Panc1 (cell line): ENCODE measurements around the gene BRD9. TPM values are rescaled to one million over a fixed set of nuclear protein-coding genes. Genes with fewer than 3 reads are reported as not detected.

Experiments used
- ATAC-seq: fragments of 200-7000 bp; cut with Tn5 transposase; 2 replicates; pipeline ENCODE4 v1.9.1; 2020; ENCODE audit warnings: mild to moderate bottlenecking, moderate library complexity
- BruUV-seq: library from RNA; stranded (reverse); fragments of 400-500 nt; replicated peaks from 2 replicates; lab custom pipeline; 2021; lab: Mats Ljungman, UMichigan
- CTCF ChIA-PET: fragments of 300-600 bp; sonication (Branson Sonifier 250); formaldehyde crosslinking; loops from one replicate; lab custom pipeline; 2022; ENCODE audit warnings: antibody characterized with exemption; lab: Charles Lee
- POLR2A ChIA-PET: fragments of 300-600 bp; sonication (Branson Sonifier 250); formaldehyde crosslinking; loops from one replicate; lab custom pipeline; 2022; ENCODE audit warnings: antibody characterized with exemption; lab: Charles Lee
- DNase-seq: peaks from one replicate; pipeline ENCODE4 v3.0.0-alpha.2; 2010; ENCODE audit warnings: low read depth, low spot score
- H3K27ac ChIP-seq: 2 replicates; pipeline ENCODE4 v1.5.1; 2011; ENCODE audit warnings: mild to moderate bottlenecking, low read length, inconsistent platforms
- H3K27me3 ChIP-seq: fragments of 200-500 bp; sonication (Bioruptor generic); 2 replicates; pipeline ENCODE4 v1.6.0; 2014; ENCODE audit warnings: low read length, inconsistent platforms; ENCODE audit not compliant: control insufficient read depth, insufficient read depth
- H3K36me3 ChIP-seq: fragments of 200-500 bp; sonication (Bioruptor generic); 2 replicates; pipeline ENCODE4 v1.5.1; 2014; ENCODE audit warnings: inconsistent platforms, mild to moderate bottlenecking, low read length, moderate library complexity; ENCODE audit not compliant: control insufficient read depth, insufficient read depth
- H3K4me1 ChIP-seq: 2 replicates; pipeline ENCODE4 v1.5.1; 2011; ENCODE audit warnings: inconsistent platforms, mild to moderate bottlenecking, low read length, moderate library complexity; ENCODE audit not compliant: control insufficient read depth, insufficient read depth
- H3K4me3 ChIP-seq, 2 experiments: 2 replicates each; pipeline ENCODE4 v1.5.1; 2011 to 2012; ENCODE audit warnings: low read depth in 2 of 2, low read length in 2 of 2, mild to moderate bottlenecking in 2 of 2, inconsistent platforms in 1 of 2, moderate library complexity in 1 of 2
- H3K9me3 ChIP-seq: fragments of 200-500 bp; sonication (Bioruptor generic); 2 replicates; pipeline ENCODE4 v1.5.1; 2014; ENCODE audit warnings: low read depth, mild to moderate bottlenecking, inconsistent platforms, low read length, moderate library complexity; ENCODE audit not compliant: control insufficient read depth, insufficient read depth
- POLR2AphosphoS5 ChIP-seq: IDR thresholded peaks from 2 replicates; pipeline ENCODE4 v1.6.1; 2012; ENCODE audit warnings: mild to moderate bottlenecking, low read depth, low read length, moderate library complexity
- SIN3A ChIP-seq: IDR thresholded peaks from 2 replicates; pipeline ENCODE4 v1.6.1; 2012; ENCODE audit warnings: low read depth, mild to moderate bottlenecking, low read length, moderate library complexity, borderline replicate concordance; ENCODE audit not compliant: insufficient read depth
- TCF7L2 ChIP-seq: IDR thresholded peaks from 2 replicates; pipeline ENCODE4 v1.6.1; 2011; ENCODE audit warnings: mild to moderate bottlenecking, low read depth, low read length, inconsistent platforms
- in situ Hi-C: cut with HindIII; loops from 2 replicates; pipeline ENCODE4 v1.10.0; 2016; ENCODE audit warnings: low sequenced_read_pairs, low pct_unique_long_range_greater_than_20kb
- intact Hi-C: fragments of 100-400 bp; cut with micrococcal nuclease; formaldehyde crosslinking; loops from one replicate; pipeline ENCODE4 v1.10.0; 2022; ENCODE audit not compliant: unreplicated experiment
- total RNA-seq: library from RNA; stranded (reverse); gene quantifications from one replicate; pipeline ENCODE4 v1.2.1, GENCODE V29; 2021; ENCODE audit not compliant: unreplicated experiment
- TF ChIP-seq, protein P1 (sequence below): fragments of 450-650 bp; IDR thresholded peaks from 2 replicates; pipeline ENCODE4 v1.5.1; 2017; ENCODE audit warnings: mild to moderate bottlenecking
- TF ChIP-seq, protein P2 (sequence below), 2 experiments: IDR thresholded peaks; 2 replicates each; pipeline ENCODE4 v1.6.1; 2011 to 2012; ENCODE audit warnings: low read depth in 2 of 2, control low read depth in 1 of 2, low read length in 1 of 2, mild to moderate bottlenecking in 1 of 2, moderate library complexity in 1 of 2; ENCODE audit not compliant: insufficient read depth in 1 of 2

The BRD9 gene
- total RNA-seq, 1 experiment from 2014 or later, result 64.3 TPM

DNA sequence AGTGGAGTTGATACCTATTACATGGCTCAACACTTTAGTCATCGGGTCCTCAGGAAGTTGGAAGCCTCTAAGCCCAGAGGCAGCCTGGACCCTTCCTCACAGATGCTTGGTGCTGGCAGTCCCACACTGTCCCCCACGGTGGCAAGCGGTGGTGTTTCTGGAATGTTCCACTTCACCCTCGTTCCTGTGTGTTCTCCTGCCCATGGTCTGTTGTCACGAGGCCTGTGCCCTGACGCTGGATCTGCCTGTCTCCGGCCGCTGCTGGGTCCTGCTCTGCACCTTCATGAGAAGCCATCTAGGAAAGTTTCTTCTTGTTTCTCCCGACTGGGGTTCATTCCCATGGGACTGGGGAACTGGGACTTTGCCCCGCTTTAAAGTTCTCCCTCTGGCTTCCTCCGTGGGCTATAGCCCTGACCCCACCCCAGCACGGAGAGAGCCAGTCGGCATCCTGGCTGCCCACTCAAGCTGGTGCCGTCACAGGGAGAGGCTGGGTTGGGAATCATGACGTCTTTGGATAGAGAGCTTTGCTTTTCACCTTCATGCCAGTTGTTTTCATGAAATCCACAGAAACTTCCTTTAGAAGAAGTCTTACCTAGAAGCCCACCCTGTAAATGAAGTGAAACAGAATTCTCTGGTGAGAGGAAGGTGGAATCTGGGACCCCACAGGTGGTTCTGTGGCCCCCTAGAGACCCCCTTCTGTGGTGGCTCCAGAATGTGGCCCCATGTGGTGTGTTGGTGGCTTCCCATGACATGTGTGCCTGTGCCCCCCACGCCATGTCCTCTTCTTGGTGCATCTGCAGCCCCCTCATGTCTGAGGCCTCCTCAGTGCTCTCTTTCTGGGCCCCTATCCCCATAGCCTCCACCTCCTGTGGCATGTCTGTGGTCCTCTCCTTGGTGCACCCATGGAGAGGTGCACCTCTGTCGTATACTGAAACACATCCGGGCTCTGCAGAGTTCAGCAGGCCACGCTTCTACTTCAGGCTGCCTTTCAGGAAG lies 43.8 kb upstream of the BRD9 start:
- ATAC-seq (peak; percentile 28; the same call in 1 of the 2 replicates), DNase-seq (no peak)
- H3K27me3 ChIP-seq, result no peaks in the 10 kb centered on the region

DNA sequence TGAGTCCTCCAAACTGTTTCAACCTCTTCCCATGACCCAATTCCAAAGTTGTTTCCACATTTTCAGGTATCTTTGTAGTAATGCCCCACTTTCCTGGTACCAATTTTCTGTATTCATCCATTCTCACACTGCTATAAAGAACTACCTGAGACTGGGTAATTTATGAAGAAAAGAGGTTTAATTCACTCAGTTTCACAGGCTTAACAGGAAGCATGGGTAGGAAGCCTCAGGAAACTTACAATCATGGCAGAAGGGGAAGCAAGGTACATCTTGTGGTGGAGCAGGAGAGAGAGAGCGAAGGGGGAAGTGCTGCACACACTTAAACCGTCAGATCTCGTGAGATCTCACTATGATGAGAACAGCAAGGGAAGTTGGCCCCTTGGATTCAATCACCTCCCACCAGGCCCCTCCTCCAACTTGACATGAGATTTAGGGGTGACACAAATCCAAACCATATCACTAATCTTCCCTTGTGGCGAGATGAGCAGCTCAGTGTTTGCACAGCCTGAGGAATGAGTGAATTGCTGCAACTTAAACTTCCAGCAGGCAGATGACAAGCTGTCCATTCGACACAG lies 43.0 kb upstream of the BRD9 start:
- intact Hi-C loops (no loop called here), in situ Hi-C loops (no loop called here)
- POLR2A ChIA-PET, result no interaction called here
- DNase-seq (no peak), ATAC-seq (no peak)
- no peak overlapping the region for H3K4me3 ChIP-seq
- TF ChIP-seq, protein P1, sequence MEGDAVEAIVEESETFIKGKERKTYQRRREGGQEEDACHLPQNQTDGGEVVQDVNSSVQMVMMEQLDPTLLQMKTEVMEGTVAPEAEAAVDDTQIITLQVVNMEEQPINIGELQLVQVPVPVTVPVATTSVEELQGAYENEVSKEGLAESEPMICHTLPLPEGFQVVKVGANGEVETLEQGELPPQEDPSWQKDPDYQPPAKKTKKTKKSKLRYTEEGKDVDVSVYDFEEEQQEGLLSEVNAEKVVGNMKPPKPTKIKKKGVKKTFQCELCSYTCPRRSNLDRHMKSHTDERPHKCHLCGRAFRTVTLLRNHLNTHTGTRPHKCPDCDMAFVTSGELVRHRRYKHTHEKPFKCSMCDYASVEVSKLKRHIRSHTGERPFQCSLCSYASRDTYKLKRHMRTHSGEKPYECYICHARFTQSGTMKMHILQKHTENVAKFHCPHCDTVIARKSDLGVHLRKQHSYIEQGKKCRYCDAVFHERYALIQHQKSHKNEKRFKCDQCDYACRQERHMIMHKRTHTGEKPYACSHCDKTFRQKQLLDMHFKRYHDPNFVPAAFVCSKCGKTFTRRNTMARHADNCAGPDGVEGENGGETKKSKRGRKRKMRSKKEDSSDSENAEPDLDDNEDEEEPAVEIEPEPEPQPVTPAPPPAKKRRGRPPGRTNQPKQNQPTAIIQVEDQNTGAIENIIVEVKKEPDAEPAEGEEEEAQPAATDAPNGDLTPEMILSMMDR, result no peak
- TF ChIP-seq TCF7L2 (no peak), SIN3A (no peak), POLR2AphosphoS5 (no peak)
- TF ChIP-seq, protein P2, sequence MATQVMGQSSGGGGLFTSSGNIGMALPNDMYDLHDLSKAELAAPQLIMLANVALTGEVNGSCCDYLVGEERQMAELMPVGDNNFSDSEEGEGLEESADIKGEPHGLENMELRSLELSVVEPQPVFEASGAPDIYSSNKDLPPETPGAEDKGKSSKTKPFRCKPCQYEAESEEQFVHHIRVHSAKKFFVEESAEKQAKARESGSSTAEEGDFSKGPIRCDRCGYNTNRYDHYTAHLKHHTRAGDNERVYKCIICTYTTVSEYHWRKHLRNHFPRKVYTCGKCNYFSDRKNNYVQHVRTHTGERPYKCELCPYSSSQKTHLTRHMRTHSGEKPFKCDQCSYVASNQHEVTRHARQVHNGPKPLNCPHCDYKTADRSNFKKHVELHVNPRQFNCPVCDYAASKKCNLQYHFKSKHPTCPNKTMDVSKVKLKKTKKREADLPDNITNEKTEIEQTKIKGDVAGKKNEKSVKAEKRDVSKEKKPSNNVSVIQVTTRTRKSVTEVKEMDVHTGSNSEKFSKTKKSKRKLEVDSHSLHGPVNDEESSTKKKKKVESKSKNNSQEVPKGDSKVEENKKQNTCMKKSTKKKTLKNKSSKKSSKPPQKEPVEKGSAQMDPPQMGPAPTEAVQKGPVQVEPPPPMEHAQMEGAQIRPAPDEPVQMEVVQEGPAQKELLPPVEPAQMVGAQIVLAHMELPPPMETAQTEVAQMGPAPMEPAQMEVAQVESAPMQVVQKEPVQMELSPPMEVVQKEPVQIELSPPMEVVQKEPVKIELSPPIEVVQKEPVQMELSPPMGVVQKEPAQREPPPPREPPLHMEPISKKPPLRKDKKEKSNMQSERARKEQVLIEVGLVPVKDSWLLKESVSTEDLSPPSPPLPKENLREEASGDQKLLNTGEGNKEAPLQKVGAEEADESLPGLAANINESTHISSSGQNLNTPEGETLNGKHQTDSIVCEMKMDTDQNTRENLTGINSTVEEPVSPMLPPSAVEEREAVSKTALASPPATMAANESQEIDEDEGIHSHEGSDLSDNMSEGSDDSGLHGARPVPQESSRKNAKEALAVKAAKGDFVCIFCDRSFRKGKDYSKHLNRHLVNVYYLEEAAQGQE (IDR thresholded peaks at IDR 0.05; ENCODE audit: insufficient read depth in 1 of 2, low read depth in 2 of 2, low read length in 1 of 2), result no peak
- no TSS peak for BruUV-seq
- CTCF ChIA-PET, result interaction anchor here (0.6 to 1.2 kb wide), 4 partner anchors 74 to 265 kb away, joined by 4 to 8 read pairs (median 5); no protein-coding TSS in a partner anchor
- H3K9me3 ChIP-seq, result no peaks in the 10 kb centered on the region
- no peaks in the 10 kb centered on the region for H3K36me3 ChIP-seq
- H3K27me3 ChIP-seq, result no peaks in the 10 kb centered on the region
- no peaks in the 10 kb centered on the region for H3K4me1 ChIP-seq
- H3K27ac ChIP-seq, result no peak overlapping the region

More for the DNA sequence above, 43.8 kb upstream of the BRD9 start:
- intact Hi-C loops, result no loop called here
- ChIA-PET CTCF (no interaction called here), POLR2A (no interaction called here)
- Histone ChIP-seq H3K4me1 (no peaks in the 10 kb centered on the region), H3K9me3 (no peaks in the 10 kb centered on the region), H3K36me3 (no peaks in the 10 kb centered on the region), H3K4me3 (no peak overlapping the region), H3K27ac (no peak overlapping the region)
- in situ Hi-C loops, result no loop called here
- BruUV-seq, result no TSS peak
- TF ChIP-seq, protein P2 (IDR thresholded peaks at IDR 0.05; ENCODE audit: insufficient read depth in 1 of 2, low read depth in 2 of 2, low read length in 1 of 2), result no peak
- TF ChIP-seq POLR2AphosphoS5 (no peak), TCF7L2 (no peak), SIN3A (no peak)
- TF ChIP-seq, protein P1, result no peak
